ENCODE results near the gene ADPRHL1.

DNA sequence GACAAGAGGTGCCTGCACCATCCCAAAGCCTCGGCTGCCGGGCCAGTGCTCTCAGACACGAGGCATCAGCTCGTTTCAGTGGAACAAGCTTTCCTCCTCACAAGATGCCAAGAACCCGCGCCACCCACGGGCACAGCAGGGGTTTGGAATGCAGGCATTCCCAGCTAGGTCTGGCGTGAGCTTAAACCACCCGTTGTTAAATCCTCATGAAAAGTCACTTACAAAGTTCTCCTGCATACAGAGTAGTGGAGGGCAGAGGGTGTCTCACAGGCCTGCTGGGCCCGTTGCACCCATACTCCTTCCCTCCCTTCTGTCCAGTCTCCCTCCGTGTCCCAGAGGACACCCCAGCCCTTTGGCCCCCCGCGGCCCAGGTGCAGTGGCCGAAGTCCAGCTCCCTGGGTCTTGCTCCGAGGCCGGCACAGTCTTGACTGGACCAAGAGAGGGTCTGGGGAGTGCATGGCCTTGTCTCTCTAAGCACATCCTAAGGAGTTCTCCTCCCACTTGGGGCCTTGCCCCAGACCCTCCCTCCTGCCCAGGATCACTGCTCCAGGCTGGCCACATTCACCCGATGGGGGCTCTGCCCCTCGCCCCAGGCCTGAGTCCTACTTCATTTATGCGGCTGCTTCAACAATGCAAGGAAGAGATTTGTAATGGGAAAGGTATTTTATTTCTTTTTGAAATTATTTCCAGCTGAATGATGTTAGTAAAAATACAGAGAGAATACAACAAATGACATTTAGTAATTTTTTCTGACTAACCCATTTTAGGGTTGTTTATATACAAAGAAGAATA lies 54.1 kb downstream of the ADPRHL1 start:
- TF ChIP-seq POLR2A (IDR thresholded peaks at IDR 0.05) = no peak
- no peak for TF ChIP-seq POLR2AphosphoS5 (IDR thresholded peaks at IDR 0.05)
- TF ChIP-seq, protein P1, sequence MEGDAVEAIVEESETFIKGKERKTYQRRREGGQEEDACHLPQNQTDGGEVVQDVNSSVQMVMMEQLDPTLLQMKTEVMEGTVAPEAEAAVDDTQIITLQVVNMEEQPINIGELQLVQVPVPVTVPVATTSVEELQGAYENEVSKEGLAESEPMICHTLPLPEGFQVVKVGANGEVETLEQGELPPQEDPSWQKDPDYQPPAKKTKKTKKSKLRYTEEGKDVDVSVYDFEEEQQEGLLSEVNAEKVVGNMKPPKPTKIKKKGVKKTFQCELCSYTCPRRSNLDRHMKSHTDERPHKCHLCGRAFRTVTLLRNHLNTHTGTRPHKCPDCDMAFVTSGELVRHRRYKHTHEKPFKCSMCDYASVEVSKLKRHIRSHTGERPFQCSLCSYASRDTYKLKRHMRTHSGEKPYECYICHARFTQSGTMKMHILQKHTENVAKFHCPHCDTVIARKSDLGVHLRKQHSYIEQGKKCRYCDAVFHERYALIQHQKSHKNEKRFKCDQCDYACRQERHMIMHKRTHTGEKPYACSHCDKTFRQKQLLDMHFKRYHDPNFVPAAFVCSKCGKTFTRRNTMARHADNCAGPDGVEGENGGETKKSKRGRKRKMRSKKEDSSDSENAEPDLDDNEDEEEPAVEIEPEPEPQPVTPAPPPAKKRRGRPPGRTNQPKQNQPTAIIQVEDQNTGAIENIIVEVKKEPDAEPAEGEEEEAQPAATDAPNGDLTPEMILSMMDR (IDR thresholded peaks at IDR 0.05) = no peak
